ENCODE measurements around the gene CYBA. TPM values are rescaled to one million over a fixed set of nuclear protein-coding genes. Genes with fewer than 3 reads are reported as not detected.

CYBA gene
- total RNA-seq, 2 donors from 2014 or later = 126 to 177 TPM

GRCh38 chr16:88680554-88681083 lies 29.8 kb upstream of the CYBA start:
- H3K27ac ChIP-seq = no peak overlapping the region
- H3K27me3 ChIP-seq = no peaks in the 10 kb centered on the region
- no peak overlapping the region for H3K4me3 ChIP-seq
- DNase-seq (no peak), ATAC-seq (no peak)
- TF ChIP-seq POLR2A (IDR thresholded peaks at IDR 0.05) = no peak
- TF ChIP-seq CTCF (IDR thresholded peaks at IDR 0.05) = no peak
- WGBS, 2 donors = 86 to 93% methylated on average over 5 of the region's 5 CpGs
- no peaks in the 10 kb centered on the region for H3K36me3 ChIP-seq (replicated peaks in 1 of 2; ENCODE audit: insufficient read depth in 1 of 2, low read depth in 2 of 2)
- H3K4me1 ChIP-seq = peaks cover 11% of the 10 kb centered on the region
- no peaks in the 10 kb centered on the region for H3K9me3 ChIP-seq
- intact Hi-C loops (cut with DNase I) = loop anchor here (10.0 kb wide), 1 partner anchor 66 kb away; no protein-coding TSS in a partner anchor

- intact Hi-C loops (cut with DNase I) = no loop called here
Observed at GRCh38 chr16:88678224-88678979, 27.5 kb upstream of the CYBA start.

GRCh38 chr16:88677721-88678120 lies 26.9 kb upstream of the CYBA start:
- no peak overlapping the region for H3K27ac ChIP-seq
- intact Hi-C loops (cut with DNase I) = no loop called here
- H3K36me3 ChIP-seq (replicated peaks in 1 of 2; ENCODE audit: insufficient read depth in 1 of 2, low read depth in 2 of 2) = no peaks in the 10 kb centered on the region
- no peak for ATAC-seq
- no peak for DNase-seq
- WGBS, 2 donors = 81 to 84% methylated on average over 5 to 13 of the region's 13 CpGs
- no peaks in the 10 kb centered on the region for H3K9me3 ChIP-seq
- H3K4me3 ChIP-seq = no peak overlapping the region
- H3K27me3 ChIP-seq = no peaks in the 10 kb centered on the region
- H3K4me1 ChIP-seq = no peaks in the 10 kb centered on the region
- no peak for TF ChIP-seq POLR2A (IDR thresholded peaks at IDR 0.05)

More at GRCh38 chr16:88678224-88678979, 27.5 kb upstream of the CYBA start:
- Histone ChIP-seq H3K4me1 (no peaks in the 10 kb centered on the region), H3K27me3 (no peaks in the 10 kb centered on the region), H3K4me3 (no peak overlapping the region), H3K27ac (no peak overlapping the region), H3K9me3 (no peaks in the 10 kb centered on the region), H3K36me3 (replicated peaks in 1 of 2; ENCODE audit: insufficient read depth in 1 of 2, low read depth in 2 of 2) (no peaks in the 10 kb centered on the region)
- no peak for ATAC-seq
- no peak for TF ChIP-seq CTCF (IDR thresholded peaks at IDR 0.05)
- TF ChIP-seq POLR2A (IDR thresholded peaks at IDR 0.05) = no peak
- no peak for DNase-seq
- WGBS, 2 donors = 62 to 88% methylated on average over 4 to 31 of the region's 32 CpGs

- WGBS, 2 donors = 89 to 90% methylated on average over 16 to 20 of the region's 22 CpGs
- Histone ChIP-seq H3K27me3 (no peaks in the 10 kb centered on the region), H3K4me3 (no peak overlapping the region), H3K27ac (no peak overlapping the region), H3K4me1 (no peaks in the 10 kb centered on the region), H3K9me3 (no peaks in the 10 kb centered on the region), H3K36me3 (replicated peaks in 1 of 2; ENCODE audit: insufficient read depth in 1 of 2, low read depth in 2 of 2) (no peaks in the 10 kb centered on the region)
- DNase-seq (no peak), ATAC-seq (no peak)
- TF ChIP-seq CTCF (IDR thresholded peaks at IDR 0.05) (no peak), POLR2A (IDR thresholded peaks at IDR 0.05) (no peak)
- intact Hi-C loops (cut with DNase I) = no loop called here
Observed at GRCh38 chr16:88676502-88677242, 25.8 kb upstream of the CYBA start.

- Histone ChIP-seq H3K27me3 (no peaks in the 10 kb centered on the region), H3K27ac (no peak overlapping the region), H3K36me3 (replicated peaks in 1 of 2; ENCODE audit: insufficient read depth in 1 of 2, low read depth in 2 of 2) (no peaks in the 10 kb centered on the region), H3K4me3 (no peak overlapping the region), H3K4me1 (no peaks in the 10 kb centered on the region), H3K9me3 (no peaks in the 10 kb centered on the region)
- TF ChIP-seq POLR2A (IDR thresholded peaks at IDR 0.05) = no peak
- TF ChIP-seq CTCF (IDR thresholded peaks at IDR 0.05) = no peak
- no peak for ATAC-seq
- DNase-seq = no peak
- intact Hi-C loops (cut with DNase I) = no loop called here
- 82 to 89% methylated on average over 18 to 19 of the region's 19 CpGs for WGBS, 2 donors
Observed at GRCh38 chr16:88673716-88674379, 23.0 kb upstream of the CYBA start.

All from body of pancreas (tissue), 4 donors.